SK-N-MC (cell line): Measurements from ENCODE around the gene PERCC1.

ENCODE experiments used
- EZH2 ChIP-seq: fragments of 200-600 bp; sonication (generic); IDR thresholded peaks from one replicate; pipeline ENCODE4 v1.6.1; 2017; ENCODE audit warnings: antibody characterized with exemption
- FOXP2 ChIP-seq: optimal IDR thresholded peaks from 2 replicates; pipeline ENCODE3; 2011; ENCODE audit warnings: mild to moderate bottlenecking, moderate library complexity; ENCODE audit not compliant: insufficient read depth; ENCODE audit errors: extremely low read length, control extremely low read depth
- POLR2AphosphoS5 ChIP-seq: IDR thresholded peaks from 2 replicates; pipeline ENCODE4 v1.6.1; 2012; ENCODE audit warnings: mild to moderate bottlenecking, low read depth, low read length, borderline replicate concordance

GRCh38 chr16:1427473-1428461, 3.1 kb upstream of the PERCC1 start:
- TF ChIP-seq EZH2 (no peak), POLR2AphosphoS5 (no peak), FOXP2 (no peak)
